Astrocyte (in vitro differentiated cells and primary cell): ENCODE results near the gene ITCH. TPM values are rescaled to one million over a fixed set of nuclear protein-coding genes. Genes with fewer than 3 reads are reported as not detected.
"Not testable (repeated sequence)": the region's sequence is repeated elsewhere in the genome, so short reads cannot be mapped to it uniquely, and the experiment has no call there.

Experiments
- DNase-seq: peaks from one replicate; pipeline ENCODE4 v3.0.0-alpha.2; 2010; ENCODE audit warnings: low read depth
- FAIRE-seq: peaks from 2 replicates; lab custom pipeline; 2011; peaks lifted over from hg19 to GRCh38; lab: Jason Lieb, UNC
- H2AFZ ChIP-seq: 2 replicates; pipeline ENCODE4 v1.6.0; 2012; ENCODE audit warnings: low read depth, low read length, inconsistent platforms
- H3K27ac ChIP-seq: 2 replicates; pipeline ENCODE4 v1.5.1; 2011; ENCODE audit warnings: low read depth, low read length, inconsistent platforms
- H3K27me3 ChIP-seq: 2 replicates; pipeline ENCODE4 v1.6.0; 2011; ENCODE audit warnings: low read length, inconsistent platforms; ENCODE audit not compliant: insufficient read depth
- H3K36me3 ChIP-seq: 2 replicates; pipeline ENCODE4 v1.5.1; 2011; ENCODE audit warnings: low read length, inconsistent platforms; ENCODE audit not compliant: insufficient read depth
- H3K4me1 ChIP-seq: 2 replicates; pipeline ENCODE4 v1.5.1; 2011; ENCODE audit warnings: low read length, inconsistent platforms; ENCODE audit not compliant: insufficient read depth
- H3K4me2 ChIP-seq: 2 replicates; pipeline ENCODE4 v1.6.0; 2012; ENCODE audit warnings: low read length, inconsistent platforms
- H3K4me3 ChIP-seq: 2 replicates; pipeline ENCODE4 v1.5.1; 2011; ENCODE audit warnings: low read depth, mild to moderate bottlenecking, low read length, inconsistent platforms; ENCODE audit not compliant: insufficient read depth
- H3K79me2 ChIP-seq: 2 replicates; pipeline ENCODE4 v1.6.0; 2012; ENCODE audit warnings: mild to moderate bottlenecking, low read length, inconsistent platforms; ENCODE audit not compliant: insufficient read depth
- H3K9ac ChIP-seq: 2 replicates; pipeline ENCODE4 v1.6.0; 2012; ENCODE audit warnings: mild to moderate bottlenecking, low read length, inconsistent platforms
- H3K9me3 ChIP-seq: 2 replicates; pipeline ENCODE4 v1.5.1; 2012; ENCODE audit warnings: low read depth, mild to moderate bottlenecking, low read length, inconsistent platforms; ENCODE audit not compliant: insufficient read depth
- H4K20me1 ChIP-seq: 2 replicates; pipeline ENCODE4 v1.6.0; 2012; ENCODE audit warnings: low read length, inconsistent platforms; ENCODE audit not compliant: insufficient read depth
- H3K27ac Mint-ChIP-seq: one replicate; pipeline ENCODE4 v1.8.0; 2021; ENCODE audit warnings: mild to moderate bottlenecking, mixed read lengths; ENCODE audit not compliant: unreplicated experiment
- H3K27me3 Mint-ChIP-seq: one replicate; pipeline ENCODE4 v1.8.0; 2021; ENCODE audit warnings: low read depth, mixed read lengths; ENCODE audit not compliant: unreplicated experiment
- H3K36me3 Mint-ChIP-seq: one replicate; pipeline ENCODE4 v1.8.0; 2021; ENCODE audit warnings: low read depth, mixed read lengths; ENCODE audit not compliant: unreplicated experiment
- H3K4me1 Mint-ChIP-seq: one replicate; pipeline ENCODE4 v1.8.0; 2021; ENCODE audit warnings: low read depth, mixed read lengths; ENCODE audit not compliant: unreplicated experiment
- H3K4me3 Mint-ChIP-seq: one replicate; pipeline ENCODE4 v1.8.0; 2021; ENCODE audit warnings: mild to moderate bottlenecking, moderate library complexity, mixed read lengths; ENCODE audit not compliant: unreplicated experiment
- H3K9me3 Mint-ChIP-seq: one replicate; pipeline ENCODE4 v1.8.0; 2021; ENCODE audit warnings: mild to moderate bottlenecking, mixed read lengths; ENCODE audit not compliant: unreplicated experiment
- EZH2 ChIP-seq: IDR thresholded peaks from 2 replicates; pipeline ENCODE4 v1.6.1; 2012; ENCODE audit warnings: mild to moderate bottlenecking, low read length, inconsistent platforms; ENCODE audit not compliant: insufficient read depth
- total RNA-seq: library from RNA; stranded (reverse); gene quantifications from 2 replicates; pipeline ENCODE4 v1.2.1, GENCODE V29; 2021
- TF ChIP-seq, protein P1 (sequence below): IDR thresholded peaks from 2 replicates; pipeline ENCODE4 v1.5.1; 2011; ENCODE audit warnings: low read depth, mild to moderate bottlenecking, inconsistent platforms, low read length, moderate library complexity; ENCODE audit not compliant: insufficient read depth

Gene ITCH
- total RNA-seq, 1 donor from 2014 or later: 79.0 TPM

- Mint-ChIP-seq H3K27ac (no peak overlapping the region), H3K36me3 (no peaks in the 10 kb centered on the region), H3K4me3 (no peak overlapping the region), H3K9me3 (no peaks in the 10 kb centered on the region), H3K27me3 (no peaks in the 10 kb centered on the region), H3K4me1 (no peaks in the 10 kb centered on the region)
- Histone ChIP-seq H3K4me3 (no peak overlapping the region), H3K27ac (no peak overlapping the region), H3K9ac (no peak overlapping the region), H3K9me3 (no peaks in the 10 kb centered on the region), H3K27me3 (no peaks in the 10 kb centered on the region), H2AFZ (no peak overlapping the region), H3K79me2 (no peaks in the 10 kb centered on the region), H4K20me1 (no peaks in the 10 kb centered on the region), H3K4me1 (no peaks in the 10 kb centered on the region), H3K36me3 (no peaks in the 10 kb centered on the region), H3K4me2 (no peak overlapping the region)
- DNase-seq (no peak), FAIRE-seq (no peak)
- TF ChIP-seq, protein P1, sequence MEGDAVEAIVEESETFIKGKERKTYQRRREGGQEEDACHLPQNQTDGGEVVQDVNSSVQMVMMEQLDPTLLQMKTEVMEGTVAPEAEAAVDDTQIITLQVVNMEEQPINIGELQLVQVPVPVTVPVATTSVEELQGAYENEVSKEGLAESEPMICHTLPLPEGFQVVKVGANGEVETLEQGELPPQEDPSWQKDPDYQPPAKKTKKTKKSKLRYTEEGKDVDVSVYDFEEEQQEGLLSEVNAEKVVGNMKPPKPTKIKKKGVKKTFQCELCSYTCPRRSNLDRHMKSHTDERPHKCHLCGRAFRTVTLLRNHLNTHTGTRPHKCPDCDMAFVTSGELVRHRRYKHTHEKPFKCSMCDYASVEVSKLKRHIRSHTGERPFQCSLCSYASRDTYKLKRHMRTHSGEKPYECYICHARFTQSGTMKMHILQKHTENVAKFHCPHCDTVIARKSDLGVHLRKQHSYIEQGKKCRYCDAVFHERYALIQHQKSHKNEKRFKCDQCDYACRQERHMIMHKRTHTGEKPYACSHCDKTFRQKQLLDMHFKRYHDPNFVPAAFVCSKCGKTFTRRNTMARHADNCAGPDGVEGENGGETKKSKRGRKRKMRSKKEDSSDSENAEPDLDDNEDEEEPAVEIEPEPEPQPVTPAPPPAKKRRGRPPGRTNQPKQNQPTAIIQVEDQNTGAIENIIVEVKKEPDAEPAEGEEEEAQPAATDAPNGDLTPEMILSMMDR: no peak
- no peak for TF ChIP-seq EZH2
These were observed 7.6 kb upstream of the ITCH start for GRCh38 chr20:34355427-34355826.

- H3K27me3 ChIP-seq, H3K27ac ChIP-seq, H3K9ac ChIP-seq, H4K20me1 ChIP-seq, H3K9me3 Mint-ChIP-seq, H3K36me3 Mint-ChIP-seq, H3K4me1 Mint-ChIP-seq, H3K4me3 Mint-ChIP-seq, H3K4me2 ChIP-seq, H2AFZ ChIP-seq, H3K4me3 ChIP-seq, H3K27me3 Mint-ChIP-seq, FAIRE-seq, DNase-seq, H3K27ac Mint-ChIP-seq, H3K36me3 ChIP-seq, H3K4me1 ChIP-seq, H3K9me3 ChIP-seq: not testable (repeated sequence)
- H3K79me2 ChIP-seq: peaks cover 17% of the 10 kb centered on the region
These were observed 3.3 kb upstream of the ITCH start for GRCh38 chr20:34359729-34360128.

- Histone ChIP-seq H3K4me1 (peaks cover 12% of the 10 kb centered on the region), H3K36me3 (no peaks in the 10 kb centered on the region), H3K27me3 (no peaks in the 10 kb centered on the region), H3K4me3 (peak overlapping the region; percentile 79), H4K20me1 (peaks cover 34% of the 10 kb centered on the region), H3K9ac (peak overlapping the region; percentile 97), H3K27ac (no peak overlapping the region), H3K9me3 (no peaks in the 10 kb centered on the region), H3K4me2 (peak overlapping the region; percentile 93), H3K79me2 (peaks cover 46% of the 10 kb centered on the region), H2AFZ (peak overlapping the region; percentile 91)
- Mint-ChIP-seq H3K36me3 (peaks cover 12% of the 10 kb centered on the region), H3K4me1 (peaks cover 21% of the 10 kb centered on the region), H3K27me3 (no peaks in the 10 kb centered on the region), H3K9me3 (no peaks in the 10 kb centered on the region), H3K27ac (peak overlapping the region; percentile 100), H3K4me3 (peak overlapping the region; percentile 100)
- FAIRE-seq (no peak), DNase-seq (no peak)
- no peak for TF ChIP-seq EZH2
- TF ChIP-seq, protein P1: no peak
These were observed 491 bp upstream of the ITCH start for GRCh38 chr20:34362502-34363061.
